A549 (cell line): ENCODE data around the gene SURF6. TPM values are rescaled to one million over a fixed set of nuclear protein-coding genes. Genes with fewer than 3 reads are reported as not detected.

Source experiments
- ATAC-seq, 2 experiments: fragments of 200-7000 bp in 1 of 2; fragments of >200 bp in 1 of 2; cut with Nextera tagmentation in 1 of 2; cut with Tn5 transposase in 1 of 2; 3 replicates each; pipeline versions ENCODE4 v1.8.0 to v1.9.1; 2018 to 2020; ENCODE audit warnings: mild to moderate bottlenecking in 1 of 2, moderate library complexity in 1 of 2
- CTCF ChIA-PET: fragments of 300-600 bp; sonication (Branson Sonifier 250); formaldehyde crosslinking; extraction: SDS; loops from one replicate; lab custom pipeline; 2021; ENCODE audit warnings: antibody characterized with exemption, inconsistent platforms; lab: Yijun Ruan, JAX
- POLR2A ChIA-PET: fragments of 350-600 bp; formaldehyde crosslinking; extraction: SDS; loops from one replicate; lab custom pipeline; 2021; ENCODE audit warnings: antibody characterized with exemption, inconsistent platforms; lab: Yijun Ruan, JAX
- DNase-seq, 2 experiments: peaks; one replicate each; pipeline versions ENCODE4 v3.0.0 to v3.0.0-alpha.2; 2011 to 2016; ENCODE audit warnings: low read depth in 1 of 2, low spot score in 1 of 2
- FAIRE-seq: peaks from 2 replicates; lab custom pipeline; 2011; peaks lifted over from hg19 to GRCh38; lab: Jason Lieb, UNC
- H3K27ac ChIP-seq, 2 experiments: fragments of >200 bp; sonication (Bioruptor Twin); formaldehyde crosslinking; 3 replicates each; pipeline ENCODE4 v1.5.1; 2016 to 2017
- H3K4me1 ChIP-seq: fragments of >200 bp; sonication (Bioruptor Twin); formaldehyde crosslinking; 3 replicates; pipeline ENCODE4 v1.6.1; 2016
- H3K4me2 ChIP-seq: fragments of >200 bp; sonication (Bioruptor Twin); formaldehyde crosslinking; 3 replicates; pipeline ENCODE4 v1.6.1; 2016
- H3K4me3 ChIP-seq: fragments of >200 bp; sonication (Bioruptor Twin); formaldehyde crosslinking; 3 replicates; pipeline ENCODE4 v1.5.1; 2016
- H3K9me3 ChIP-seq: fragments of >200 bp; sonication (Bioruptor Twin); formaldehyde crosslinking; 3 replicates; pipeline ENCODE4 v1.6.1; 2016
- CBX8 ChIP-seq: fragments of 200-600 bp; sonication (generic); IDR thresholded peaks from 2 replicates; pipeline ENCODE4 v1.6.1; 2016
- CHD2 ChIP-seq: fragments of 150-350 bp; IDR thresholded peaks from 2 replicates; pipeline ENCODE4 v1.6.1; 2014; ENCODE audit warnings: low read length; ENCODE audit not compliant: partially characterized antibody
- EHF ChIP-seq: fragments of 250-450 bp; sonication (Bioruptor Pico); IDR thresholded peaks from 2 replicates; pipeline ENCODE4 v1.5.0; 2020; ENCODE audit warnings: mild to moderate bottlenecking
- FOXS1 ChIP-seq: fragments of 250-450 bp; sonication (Bioruptor Pico); IDR thresholded peaks from 2 replicates; pipeline ENCODE4 v1.5.0; 2020; ENCODE audit warnings: mild to moderate bottlenecking, moderate library complexity
- GATA3 ChIP-seq: IDR thresholded peaks from 2 replicates; pipeline ENCODE4 v1.6.1; 2012; ENCODE audit warnings: borderline replicate concordance
- MAZ ChIP-seq: fragments of 150-350 bp; IDR thresholded peaks from 2 replicates; pipeline ENCODE4 v1.6.1; 2014; ENCODE audit warnings: antibody characterized with exemption, low read depth, low read length, borderline replicate concordance
- MYC ChIP-seq: IDR thresholded peaks from 2 replicates; pipeline ENCODE4 v1.6.1; 2012; ENCODE audit warnings: mild to moderate bottlenecking, inconsistent platforms, low read length, improper control_type of control experiment, borderline replicate concordance
- RARB ChIP-seq: fragments of 250-450 bp; sonication (Bioruptor Pico); IDR thresholded peaks from 2 replicates; pipeline ENCODE4 v1.8.0; 2021; ENCODE audit warnings: mild to moderate bottlenecking, moderate library complexity
- RCOR1 ChIP-seq: fragments of 150-350 bp; IDR thresholded peaks from 2 replicates; pipeline ENCODE4 v1.6.1; 2014; ENCODE audit warnings: antibody characterized with exemption, low read length, low read depth
- ZNF302 ChIP-seq: fragments of 250-450 bp; sonication (Bioruptor Pico); IDR thresholded peaks from 2 replicates; pipeline ENCODE4 v1.9.0; 2021; ENCODE audit warnings: inconsistent platforms, mild to moderate bottlenecking, moderate library complexity
- WGBS: methylation state at CpG from one replicate; pipeline ENCODE4 v1.1.6; 2017; ENCODE audit errors: missing lambda C conversion rate; 5-methylcytosine and 5-hydroxymethylcytosine counted together
- polyA plus RNA-seq, 4 experiments: library from polyadenylated mRNA; depleted of rRNA in 3 of 4; stranded (reverse); fragments of >200 nt; fragmentation: RNase III in 1 of 4; extraction: RNeasy Plus Mini Kit Qiagen cat#74134 plus additional on column Dnase treatment in 1 of 4; gene quantifications; 2 replicates in 3 of 4; 3 replicates in 1 of 4; pipeline ENCODE4 v1.2.3, GENCODE V29; 2011 to 2017
- small RNA-seq, 6 experiments: library from RNA; depleted of rRNA; stranded (forward); fragments of <200 nt; gene quantifications; one replicate each; pipeline ENCODE3, GENCODE V24; 2012
- TF ChIP-seq, protein P1 (sequence below): fragments of >200 bp; sonication (Bioruptor Twin); formaldehyde crosslinking; IDR thresholded peaks from 3 replicates; pipeline ENCODE4 v1.5.1; 2016
- TF ChIP-seq, protein P2 (sequence below): fragments of 150-350 bp; IDR thresholded peaks from 2 replicates; pipeline ENCODE4 v1.6.1; 2014; ENCODE audit warnings: low read depth, mild to moderate bottlenecking, low read length
- TF ChIP-seq, protein P3 (sequence below): fragments of >200 bp; sonication (Bioruptor Twin); formaldehyde crosslinking; IDR thresholded peaks from 2 replicates; pipeline ENCODE4 v1.6.1; 2016

SURF6 gene
- polyA plus RNA-seq, 2 of the 4 experiments (the other 2 are of a cell fraction) = 10.5 to 25.1 TPM

DNA sequence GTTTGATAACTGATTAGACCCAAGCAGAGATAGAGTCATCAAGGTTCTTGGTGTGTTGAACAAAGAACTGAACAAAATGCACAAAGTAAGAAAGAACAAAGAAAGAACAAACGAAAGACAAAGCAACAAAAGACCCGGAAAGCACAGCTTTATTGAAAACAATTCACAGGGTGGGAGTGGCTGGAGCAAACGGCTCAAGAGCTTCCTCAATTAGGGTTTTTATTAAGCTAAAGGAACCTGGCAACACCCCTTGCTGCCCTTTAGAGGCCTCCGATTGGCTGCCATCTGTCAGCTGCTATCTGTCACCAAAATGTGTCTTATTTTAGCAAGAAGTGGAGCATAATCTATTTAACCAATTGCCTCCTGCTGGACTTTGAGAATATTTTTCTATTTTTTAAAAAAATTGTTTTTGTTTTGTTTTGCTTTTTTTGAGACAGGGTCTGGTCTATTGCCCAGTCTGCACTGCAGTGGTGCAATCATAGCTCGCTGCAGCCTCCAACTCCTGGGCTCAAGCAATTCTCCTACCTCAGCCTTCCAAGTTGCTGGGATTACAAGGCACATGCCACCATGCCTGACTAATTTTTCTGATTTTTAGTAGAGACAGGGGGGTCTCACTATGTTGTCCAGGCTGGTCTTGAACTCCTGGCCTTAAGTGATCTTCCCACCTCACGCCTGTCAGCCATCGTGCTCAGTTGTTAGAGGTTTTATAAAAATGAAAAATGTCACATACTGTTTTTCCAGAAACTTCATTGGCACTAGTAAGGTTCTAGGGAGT is 53.3 kb downstream of the SURF6 start:
- no peak for ATAC-seq
- CTCF ChIA-PET = interaction anchor here (0.6 to 1.2 kb wide), 4 partner anchors 21 to 202 kb away, joined by 3 to 6 read pairs (median 3); no protein-coding TSS in a partner anchor
- FAIRE-seq = no peak
- H3K4me3 ChIP-seq = no peak overlapping the region
- H3K9me3 ChIP-seq = no peaks in the 10 kb centered on the region
- no peak overlapping the region for H3K27ac ChIP-seq
- TF ChIP-seq, protein P1, sequence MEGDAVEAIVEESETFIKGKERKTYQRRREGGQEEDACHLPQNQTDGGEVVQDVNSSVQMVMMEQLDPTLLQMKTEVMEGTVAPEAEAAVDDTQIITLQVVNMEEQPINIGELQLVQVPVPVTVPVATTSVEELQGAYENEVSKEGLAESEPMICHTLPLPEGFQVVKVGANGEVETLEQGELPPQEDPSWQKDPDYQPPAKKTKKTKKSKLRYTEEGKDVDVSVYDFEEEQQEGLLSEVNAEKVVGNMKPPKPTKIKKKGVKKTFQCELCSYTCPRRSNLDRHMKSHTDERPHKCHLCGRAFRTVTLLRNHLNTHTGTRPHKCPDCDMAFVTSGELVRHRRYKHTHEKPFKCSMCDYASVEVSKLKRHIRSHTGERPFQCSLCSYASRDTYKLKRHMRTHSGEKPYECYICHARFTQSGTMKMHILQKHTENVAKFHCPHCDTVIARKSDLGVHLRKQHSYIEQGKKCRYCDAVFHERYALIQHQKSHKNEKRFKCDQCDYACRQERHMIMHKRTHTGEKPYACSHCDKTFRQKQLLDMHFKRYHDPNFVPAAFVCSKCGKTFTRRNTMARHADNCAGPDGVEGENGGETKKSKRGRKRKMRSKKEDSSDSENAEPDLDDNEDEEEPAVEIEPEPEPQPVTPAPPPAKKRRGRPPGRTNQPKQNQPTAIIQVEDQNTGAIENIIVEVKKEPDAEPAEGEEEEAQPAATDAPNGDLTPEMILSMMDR = no peak
- no peak for TF ChIP-seq MYC
- TF ChIP-seq CHD2 = no peak
- no peak for TF ChIP-seq RCOR1
- TF ChIP-seq, protein P2, sequence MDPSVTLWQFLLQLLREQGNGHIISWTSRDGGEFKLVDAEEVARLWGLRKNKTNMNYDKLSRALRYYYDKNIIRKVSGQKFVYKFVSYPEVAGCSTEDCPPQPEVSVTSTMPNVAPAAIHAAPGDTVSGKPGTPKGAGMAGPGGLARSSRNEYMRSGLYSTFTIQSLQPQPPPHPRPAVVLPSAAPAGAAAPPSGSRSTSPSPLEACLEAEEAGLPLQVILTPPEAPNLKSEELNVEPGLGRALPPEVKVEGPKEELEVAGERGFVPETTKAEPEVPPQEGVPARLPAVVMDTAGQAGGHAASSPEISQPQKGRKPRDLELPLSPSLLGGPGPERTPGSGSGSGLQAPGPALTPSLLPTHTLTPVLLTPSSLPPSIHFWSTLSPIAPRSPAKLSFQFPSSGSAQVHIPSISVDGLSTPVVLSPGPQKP = no peak
- TF ChIP-seq ZNF302 (CRISPR knock-in tag) = no peak
- TF ChIP-seq, all 56 proteins: peak for 0
- no peaks in the 10 kb centered on the region for H3K4me1 ChIP-seq
- 77% methylated on average over 7 of the region's 7 CpGs for WGBS
- POLR2A ChIA-PET = no interaction called here
- no peak for DNase-seq
- H3K4me2 ChIP-seq = no peak overlapping the region

DNA sequence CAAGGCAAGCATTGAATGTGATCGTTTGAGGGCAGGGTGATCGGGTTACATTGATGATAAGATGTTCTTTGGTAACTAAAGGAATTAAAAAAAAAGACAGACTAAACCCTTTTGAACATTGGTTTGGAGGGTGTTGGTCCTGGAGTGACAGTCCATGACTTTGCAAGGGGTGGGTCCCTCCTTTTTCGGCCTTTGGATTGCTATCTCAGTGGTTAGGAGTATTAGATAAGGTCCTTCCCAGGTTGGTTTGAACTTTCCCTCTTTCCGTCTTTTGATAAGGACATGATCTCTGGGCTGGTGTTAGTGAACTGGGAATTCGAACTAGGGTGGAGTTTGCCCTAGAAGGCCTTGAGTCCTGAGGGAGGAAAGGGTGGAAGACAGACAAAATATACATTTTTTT is 55.6 kb downstream of the SURF6 start:
- DNase-seq (no peak), FAIRE-seq (no peak), ATAC-seq (no peak)
- POLR2A ChIA-PET = no interaction called here
- TF ChIP-seq EHF (no peak), CBX8 (no peak), MAZ (no peak), FOXS1 (CRISPR knock-in tag) (no peak), RARB (CRISPR knock-in tag) (no peak), GATA3 (no peak)
- TF ChIP-seq, protein P3, sequence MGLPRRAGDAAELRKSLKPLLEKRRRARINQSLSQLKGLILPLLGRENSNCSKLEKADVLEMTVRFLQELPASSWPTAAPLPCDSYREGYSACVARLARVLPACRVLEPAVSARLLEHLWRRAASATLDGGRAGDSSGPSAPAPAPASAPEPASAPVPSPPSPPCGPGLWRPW = no peak
- no peak overlapping the region for H3K4me3 ChIP-seq
- no peak overlapping the region for H3K4me2 ChIP-seq
- no peaks in the 10 kb centered on the region for H3K9me3 ChIP-seq
- no peaks in the 10 kb centered on the region; the same call in 2 of the 3 replicates for H3K4me1 ChIP-seq
- CTCF ChIA-PET = interaction anchor here (1.0 kb wide), 1 partner anchor 41 kb away, joined by 3 read pairs; no protein-coding TSS in a partner anchor
- no peak overlapping the region for H3K27ac ChIP-seq
- 58% methylated on average over 5 of the region's 5 CpGs for WGBS

Small RNA genes within 50 kb of the gene (small RNA-seq; reads per million reads assigned to genes)
- 0 reads per million in 6 experiments for gene RF00019
- gene SNORD24 = 0 reads per million in 6 experiments
- gene SNORD36A = 0 reads per million in 6 experiments
- gene SNORD36B = 0 reads per million in 6 experiments
- 0 reads per million in 6 experiments for gene SNORD36C

Other genes starting within 250 kb of the SURF6 start
- 12.1 and 14.8 TPM in 2 replicates for gene RALGDS, start 214.9 kb downstream of the SURF6 start, polyA plus RNA-seq (2011; rRNA removed)
- 8.6 to 10.2 TPM (median 8.9 TPM) in 3 replicates for gene RALGDS, start 214.9 kb downstream of the SURF6 start, polyA plus RNA-seq (2017; fragmentation: RNase III; extraction: RNeasy Plus Mini Kit Qiagen cat#74134 plus additional on column Dnase treatment)
- 1.7 and 2.7 TPM in 2 replicates for gene GBGT1, start 172.3 kb downstream of the SURF6 start, polyA plus RNA-seq (2011; rRNA removed)
- 1.5 to 2.6 TPM (median 2.4 TPM) in 3 replicates for gene GBGT1, start 172.3 kb downstream of the SURF6 start, polyA plus RNA-seq (2017; fragmentation: RNase III; extraction: RNeasy Plus Mini Kit Qiagen cat#74134 plus additional on column Dnase treatment)
- gene OBP2B, start 126.9 kb downstream of the SURF6 start, polyA plus RNA-seq (2011; rRNA removed) = not detected in 2 replicates
- not detected in 3 replicates for gene OBP2B, start 126.9 kb downstream of the SURF6 start, polyA plus RNA-seq (2017; fragmentation: RNase III; extraction: RNeasy Plus Mini Kit Qiagen cat#74134 plus additional on column Dnase treatment)
- gene ABO, start 61.0 kb downstream of the SURF6 start, polyA plus RNA-seq (2011; rRNA removed) = not detected in 2 replicates
- not detected in 3 replicates for gene ABO, start 61.0 kb downstream of the SURF6 start, polyA plus RNA-seq (2017; fragmentation: RNase III; extraction: RNeasy Plus Mini Kit Qiagen cat#74134 plus additional on column Dnase treatment)
- gene MED22, start 11.9 kb upstream of the SURF6 start, polyA plus RNA-seq (2011; rRNA removed) = 15.7 and 18.4 TPM in 2 replicates
- 20.4 to 22.8 TPM (median 22.0 TPM) in 3 replicates for gene MED22, start 11.9 kb upstream of the SURF6 start, polyA plus RNA-seq (2017; fragmentation: RNase III; extraction: RNeasy Plus Mini Kit Qiagen cat#74134 plus additional on column Dnase treatment)
- 2,218 and 2,405 TPM in 2 replicates for gene RPL7A, start 12.0 kb upstream of the SURF6 start, polyA plus RNA-seq (2011; rRNA removed)
- gene RPL7A, start 12.0 kb upstream of the SURF6 start, polyA plus RNA-seq (2017; fragmentation: RNase III; extraction: RNeasy Plus Mini Kit Qiagen cat#74134 plus additional on column Dnase treatment) = 2,511 to 2,766 TPM (median 2,608 TPM) in 3 replicates
- gene SURF1, start 20.3 kb upstream of the SURF6 start, polyA plus RNA-seq (2011; rRNA removed) = 47.5 and 63.0 TPM in 2 replicates
- 25.3 to 28.6 TPM (median 27.7 TPM) in 3 replicates for gene SURF1, start 20.3 kb upstream of the SURF6 start, polyA plus RNA-seq (2017; fragmentation: RNase III; extraction: RNeasy Plus Mini Kit Qiagen cat#74134 plus additional on column Dnase treatment)
- gene SURF2, start 20.4 kb upstream of the SURF6 start, polyA plus RNA-seq (2011; rRNA removed) = 15.4 and 25.2 TPM in 2 replicates
- 34.9 to 36.9 TPM (median 35.6 TPM) in 3 replicates for gene SURF2, start 20.4 kb upstream of the SURF6 start, polyA plus RNA-seq (2017; fragmentation: RNase III; extraction: RNeasy Plus Mini Kit Qiagen cat#74134 plus additional on column Dnase treatment)
- 169 and 174 TPM in 2 replicates for gene SURF4, start 39.9 kb upstream of the SURF6 start, polyA plus RNA-seq (2011; rRNA removed)
- gene SURF4, start 39.9 kb upstream of the SURF6 start, polyA plus RNA-seq (2017; fragmentation: RNase III; extraction: RNeasy Plus Mini Kit Qiagen cat#74134 plus additional on column Dnase treatment) = 140 to 159 TPM (median 158 TPM) in 3 replicates
- gene STKLD1, start 40.2 kb upstream of the SURF6 start, polyA plus RNA-seq (2011; rRNA removed) = 1.1 and 1.6 TPM in 2 replicates
- gene STKLD1, start 40.2 kb upstream of the SURF6 start, polyA plus RNA-seq (2017; fragmentation: RNase III; extraction: RNeasy Plus Mini Kit Qiagen cat#74134 plus additional on column Dnase treatment) = 0.29 to 1.4 TPM (median 1.2 TPM) in 3 replicates
- gene REXO4, start 81.8 kb upstream of the SURF6 start, polyA plus RNA-seq (2011; rRNA removed) = 20.6 and 25.8 TPM in 2 replicates
- 30.3 to 31.7 TPM (median 31.0 TPM) in 3 replicates for gene REXO4, start 81.8 kb upstream of the SURF6 start, polyA plus RNA-seq (2017; fragmentation: RNase III; extraction: RNeasy Plus Mini Kit Qiagen cat#74134 plus additional on column Dnase treatment)
- 0.80 and 1.2 TPM in 2 replicates for gene ADAMTS13, start 86.2 kb upstream of the SURF6 start, polyA plus RNA-seq (2011; rRNA removed)
- gene ADAMTS13, start 86.2 kb upstream of the SURF6 start, polyA plus RNA-seq (2017; fragmentation: RNase III; extraction: RNeasy Plus Mini Kit Qiagen cat#74134 plus additional on column Dnase treatment) = 0.94 to 1.7 TPM (median 0.98 TPM) in 3 replicates
- gene CACFD1, start 123.8 kb upstream of the SURF6 start, polyA plus RNA-seq (2011; rRNA removed) = 6.2 and 8.0 TPM in 2 replicates
- 3.1 to 5.2 TPM (median 5.0 TPM) in 3 replicates for gene CACFD1, start 123.8 kb upstream of the SURF6 start, polyA plus RNA-seq (2017; fragmentation: RNase III; extraction: RNeasy Plus Mini Kit Qiagen cat#74134 plus additional on column Dnase treatment)
- gene SLC2A6, start 142.9 kb upstream of the SURF6 start, polyA plus RNA-seq (2011; rRNA removed) = 3.7 and 4.6 TPM in 2 replicates
- gene SLC2A6, start 142.9 kb upstream of the SURF6 start, polyA plus RNA-seq (2017; fragmentation: RNase III; extraction: RNeasy Plus Mini Kit Qiagen cat#74134 plus additional on column Dnase treatment) = 15.4 to 21.2 TPM (median 20.5 TPM) in 3 replicates
- not detected in 2 replicates for gene MYMK, start 188.8 kb upstream of the SURF6 start, polyA plus RNA-seq (2011; rRNA removed)
- not detected in 3 replicates for gene MYMK, start 188.8 kb upstream of the SURF6 start, polyA plus RNA-seq (2017; fragmentation: RNase III; extraction: RNeasy Plus Mini Kit Qiagen cat#74134 plus additional on column Dnase treatment)
- gene ADAMTSL2, start 198.5 kb upstream of the SURF6 start, polyA plus RNA-seq (2011; rRNA removed) = not detected in 2 replicates
- not detected in 3 replicates for gene ADAMTSL2, start 198.5 kb upstream of the SURF6 start, polyA plus RNA-seq (2017; fragmentation: RNase III; extraction: RNeasy Plus Mini Kit Qiagen cat#74134 plus additional on column Dnase treatment)